GM23248 (cell line): ENCODE data around the gene ADAMTS17.

Experiments
- EZH2 ChIP-seq: fragments of 200-600 bp; sonication (generic); IDR thresholded peaks from 2 replicates; pipeline ENCODE4 v1.6.1; 2018; ENCODE audit warnings: antibody characterized with exemption, mild to moderate bottlenecking; ENCODE audit not compliant: insufficient read depth, poor library complexity, severe bottlenecking
- EZH2phosphoT487 ChIP-seq: fragments of 200-600 bp; sonication (generic); IDR thresholded peaks from 2 replicates; pipeline ENCODE4 v1.6.1; 2018; ENCODE audit warnings: antibody characterized with exemption, moderate library complexity, mild to moderate bottlenecking, low read depth; ENCODE audit not compliant: insufficient read depth

GRCh38 chr15:100143378-100143777, 198.4 kb downstream of the ADAMTS17 start:
- TF ChIP-seq EZH2 (no peak), EZH2phosphoT487 (no peak)
